K562 (cell line): ENCODE results near the gene ZKSCAN4. TPM values are rescaled to one million over a fixed set of nuclear protein-coding genes. Genes with fewer than 3 reads are reported as not detected.
A peak's percentile ranks its signal among the peaks of the same experiment; 100 is the strongest.

Experiments used
- ARID3B ChIP-seq: fragments of 250-450 bp; sonication (Bioruptor Pico); IDR thresholded peaks from 2 replicates; pipeline ENCODE4 v1.4.0; 2020; ENCODE audit warnings: borderline replicate concordance
- ARID4B ChIP-seq: sonication (generic); formaldehyde crosslinking; IDR thresholded peaks from 2 replicates; pipeline ENCODE4 v1.8.0; 2022; ENCODE audit warnings: mild to moderate bottlenecking, missing genetic modification reagents
- CBX3 ChIP-seq, 2 experiments: IDR thresholded peaks; 1 replicate in 1 of 2; 2 replicates in 1 of 2; pipeline ENCODE4 v1.6.1; 2012; ENCODE audit warnings: inconsistent platforms in 2 of 2, low read length in 2 of 2, borderline replicate concordance in 1 of 2, control low read depth in 1 of 2
- DDX20 ChIP-seq: fragments of 450-650 bp; IDR thresholded peaks from 2 replicates; pipeline ENCODE4 v1.6.1; 2016; ENCODE audit warnings: missing genetic modification characterization, low read depth, mild to moderate bottlenecking, missing compliant biosample characterization, moderate library complexity
- HDAC6 ChIP-seq: IDR thresholded peaks from 2 replicates; pipeline ENCODE4 v1.6.1; 2012; ENCODE audit warnings: low read depth, mild to moderate bottlenecking, control low read depth, inconsistent platforms, low read length, moderate library complexity
- HMGN3 ChIP-seq: IDR thresholded peaks from 2 replicates; pipeline ENCODE4 v1.6.1; 2011; ENCODE audit warnings: borderline replicate concordance, low read depth, mild to moderate bottlenecking, mixed read lengths, low read length; ENCODE audit not compliant: insufficient read length; ENCODE audit errors: extremely low read depth
- POLR2AphosphoS2 ChIP-seq: IDR thresholded peaks from 2 replicates; pipeline ENCODE4 v1.6.1; 2012; ENCODE audit warnings: low read length, improper control_type of control experiment
- POLR2B ChIP-seq: fragments of 450-650 bp; IDR thresholded peaks from 2 replicates; pipeline ENCODE4 v1.6.1; 2018; ENCODE audit warnings: low read depth; ENCODE audit not compliant: partially characterized antibody
- SMARCB1 ChIP-seq: IDR thresholded peaks from 2 replicates; pipeline ENCODE4 v1.6.1; 2011; ENCODE audit warnings: improper control_type of control experiment, low read depth; ENCODE audit not compliant: insufficient read length
- ZBTB8A ChIP-seq: fragments of 450-650 bp; IDR thresholded peaks from 2 replicates; pipeline ENCODE4 v1.6.1; 2018; ENCODE audit warnings: mild to moderate bottlenecking, moderate library complexity; ENCODE audit not compliant: partially characterized antibody
- ZFP91 ChIP-seq: sonication (generic); formaldehyde crosslinking; IDR thresholded peaks from 2 replicates; pipeline ENCODE4 v1.8.0; 2022; ENCODE audit warnings: mild to moderate bottlenecking, missing genetic modification reagents
- polyA plus RNA-seq, 8 experiments: library from polyadenylated mRNA; depleted of rRNA in 4 of 8; stranded (reverse) in 5 of 8; unstranded in 3 of 8; fragments of >200 nt; fragmentation: Nextera tagmentation in 2 of 8; fragmentation: Illumina TruSeq in 1 of 8; extraction: Ambion mirVana in 2 of 8; extraction: Trizol in 1 of 8; gene quantifications; 2 replicates each; pipeline versions ENCODE4 v1.2.1 to v1.2.3, GENCODE V29; 2011 to 2014; ENCODE audit warnings: inconsistent platforms in 1 of 8, missing spikeins in 1 of 8
- total RNA-seq, 7 experiments: library from RNA; depleted of rRNA in 6 of 7; stranded (reverse); fragments of >200 nt in 6 of 7; fragmentation: Illumina TruSeq in 2 of 7; extraction: Trizol in 2 of 7; gene quantifications; 2 replicates each; pipeline versions ENCODE4 v1.2.1 to v1.2.3, GENCODE V29; 2011 to 2021; ENCODE audit warnings: low replicate concordance in 1 of 7
- TF ChIP-seq, protein P1 (sequence below): fragments of 250-450 bp; sonication (Bioruptor Pico); IDR thresholded peaks from 2 replicates; pipeline ENCODE4 v1.5.0; 2021; ENCODE audit warnings: mild to moderate bottlenecking, moderate library complexity
- TF ChIP-seq, protein P2 (sequence below): fragments of 250-450 bp; sonication (Bioruptor Pico); IDR thresholded peaks from 2 replicates; pipeline ENCODE4 v1.8.0; 2022; ENCODE audit warnings: moderate library complexity, mild to moderate bottlenecking, inconsistent platforms

The ZKSCAN4 gene
- total and polyA plus RNA-seq, 9 of the 15 experiments (the other 6 are each of a cell fraction or from before 2014, with no cell fraction given) = 1.2 to 5.3 (median 4.7) TPM

- peak in 1 of 2 experiments; percentile 55; a peak in 2 of 3 replicates for TF ChIP-seq CBX3 (IDR thresholded peaks at IDR 0.05; ENCODE audit: borderline replicate concordance in 1 of 2, low read length in 2 of 2)
- peak; percentile 87 for TF ChIP-seq POLR2B
- TF ChIP-seq HDAC6 = no peak
- TF ChIP-seq POLR2AphosphoS2 = no peak
- no peak for TF ChIP-seq SMARCB1
- TF ChIP-seq HMGN3 = peak; percentile 71
- no peak for TF ChIP-seq DDX20
- TF ChIP-seq, protein P1, sequence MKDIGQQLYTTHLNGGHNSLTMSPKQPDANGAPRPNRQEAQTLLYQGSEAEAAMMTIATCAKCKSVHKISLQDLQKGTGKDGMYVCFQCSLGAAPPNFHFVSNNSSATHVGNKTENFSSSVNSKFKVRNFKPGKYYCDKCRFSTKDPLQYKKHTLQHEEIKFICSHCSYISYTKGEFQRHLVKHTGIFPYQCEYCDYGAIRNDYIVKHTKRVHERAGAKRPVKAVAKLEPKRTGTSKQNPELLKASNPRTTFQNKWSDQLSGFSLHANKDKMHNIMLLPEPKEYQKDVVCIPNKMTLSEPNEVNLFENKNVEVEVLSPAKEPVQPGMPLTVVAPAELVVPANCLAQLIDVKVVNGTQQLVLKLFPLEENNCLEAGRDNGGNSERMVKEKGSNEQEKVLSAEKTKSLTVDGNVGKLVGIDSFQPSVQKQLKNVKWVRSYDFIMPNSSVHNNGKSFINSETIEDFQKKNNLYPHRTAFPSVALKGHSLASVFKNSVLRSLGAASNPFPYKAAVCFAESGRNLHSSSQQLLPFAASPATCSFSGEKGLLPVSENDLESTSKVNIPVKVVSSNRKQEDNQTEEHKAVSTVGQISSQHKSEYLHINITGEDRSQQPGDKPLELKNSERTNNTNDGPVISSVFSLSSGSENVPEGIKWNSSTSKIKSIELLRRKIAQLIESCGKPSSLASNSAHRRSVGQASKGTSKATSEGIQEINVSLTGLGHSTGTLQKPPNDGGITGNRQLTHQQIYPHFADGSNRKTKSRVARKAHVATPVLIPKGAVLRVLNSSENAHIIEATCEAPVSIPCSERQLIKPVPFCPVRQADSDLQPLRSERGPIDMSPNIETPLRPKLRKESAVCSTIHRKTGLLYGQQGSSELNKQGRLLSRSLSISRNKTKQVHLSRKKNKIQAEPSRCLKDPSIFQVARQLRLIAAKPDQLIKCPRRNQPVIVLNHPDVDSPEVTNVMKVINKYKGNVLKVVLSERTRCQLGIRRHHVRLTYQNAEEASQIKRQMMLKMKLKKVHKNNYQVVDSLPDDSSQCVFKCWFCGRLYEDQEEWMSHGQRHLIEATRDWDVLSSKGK (CRISPR knock-in tag) = no peak
- no peak for TF ChIP-seq ARID4B (CRISPR knock-in tag)
- no peak for TF ChIP-seq ZBTB8A
- TF ChIP-seq, protein P2, sequence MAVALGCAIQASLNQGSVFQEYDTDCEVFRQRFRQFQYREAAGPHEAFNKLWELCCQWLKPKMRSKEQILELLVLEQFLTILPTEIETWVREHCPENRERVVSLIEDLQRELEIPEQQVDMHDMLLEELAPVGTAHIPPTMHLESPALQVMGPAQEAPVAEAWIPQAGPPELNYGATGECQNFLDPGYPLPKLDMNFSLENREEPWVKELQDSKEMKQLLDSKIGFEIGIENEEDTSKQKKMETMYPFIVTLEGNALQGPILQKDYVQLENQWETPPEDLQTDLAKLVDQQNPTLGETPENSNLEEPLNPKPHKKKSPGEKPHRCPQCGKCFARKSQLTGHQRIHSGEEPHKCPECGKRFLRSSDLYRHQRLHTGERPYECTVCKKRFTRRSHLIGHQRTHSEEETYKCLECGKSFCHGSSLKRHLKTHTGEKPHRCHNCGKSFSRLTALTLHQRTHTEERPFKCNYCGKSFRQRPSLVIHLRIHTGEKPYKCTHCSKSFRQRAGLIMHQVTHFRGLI (CRISPR knock-in tag) = no peak
- TF ChIP-seq ARID3B (CRISPR knock-in tag) = no peak
- no peak for TF ChIP-seq ZFP91 (CRISPR knock-in tag)
Measured at GRCh38 chr6:28266962-28267694, 15.1 kb upstream of the ZKSCAN4 start, which contains the start of gene ZSCAN26 (continued).
